HepG2 (cell line): ENCODE data around the gene VEGFA. TPM values are rescaled to one million over a fixed set of nuclear protein-coding genes. Genes with fewer than 3 reads are reported as not detected.

Experiments used
- ELF3 ChIP-seq: IDR thresholded peaks from 2 replicates; pipeline ENCODE4 v1.6.1; 2016; ENCODE audit warnings: missing genetic modification reagents, missing compliant biosample characterization
- GABPB1 ChIP-seq: IDR thresholded peaks from 2 replicates; pipeline ENCODE4 v1.6.1; 2016; ENCODE audit warnings: mild to moderate bottlenecking, missing genetic modification reagents, moderate library complexity, missing compliant biosample characterization
- NFE2 ChIP-seq: sonication (generic); formaldehyde crosslinking; IDR thresholded peaks from 2 replicates; pipeline ENCODE4 v1.4.0; 2020; ENCODE audit warnings: missing genetic modification reagents
- RARA ChIP-seq: IDR thresholded peaks from 2 replicates; pipeline ENCODE4 v1.6.1; 2016; ENCODE audit warnings: missing genetic modification reagents, missing compliant biosample characterization
- RXRB ChIP-seq: IDR thresholded peaks from 2 replicates; pipeline ENCODE4 v1.6.1; 2016; ENCODE audit warnings: borderline replicate concordance, missing genetic modification reagents, missing compliant biosample characterization
- ZNF230 ChIP-seq: sonication (generic); formaldehyde crosslinking; IDR thresholded peaks from 2 replicates; pipeline ENCODE4 v1.4.0; 2020; ENCODE audit warnings: mild to moderate bottlenecking, missing genetic modification reagents
- ZNF326 ChIP-seq: sonication (generic); formaldehyde crosslinking; IDR thresholded peaks from 2 replicates; pipeline ENCODE4 v1.4.0; 2020; ENCODE audit warnings: missing genetic modification reagents, borderline replicate concordance
- ZNF766 ChIP-seq: sonication (generic); formaldehyde crosslinking; IDR thresholded peaks from 2 replicates; pipeline ENCODE4 v1.5.0; 2020; ENCODE audit warnings: missing genetic modification reagents, borderline replicate concordance
- polyA plus RNA-seq, 8 experiments: library from polyadenylated mRNA; depleted of rRNA in 3 of 8; stranded (reverse) in 7 of 8; unstranded in 1 of 8; fragments of >200 nt; fragmentation: Illumina TruSeq in 4 of 8; extraction: Trizol in 4 of 8; gene quantifications; 2 replicates each; pipeline versions ENCODE4 v1.2.1 to v1.2.3, GENCODE V29; 2011 to 2016; ENCODE audit warnings: low read depth in 4 of 8, missing spikeins in 1 of 8, mixed read lengths in 1 of 8; ENCODE audit not compliant: insufficient read depth in 1 of 8
- total RNA-seq, 5 experiments: library from RNA; depleted of rRNA; stranded (reverse); fragments of >200 nt; fragmentation: Illumina TruSeq; extraction: Trizol; gene quantifications; 2 replicates each; pipeline ENCODE4 v1.2.3, GENCODE V29; 2016; ENCODE audit warnings: low read depth in 1 of 5
- TF ChIP-seq, protein P1 (sequence below): sonication (generic); formaldehyde crosslinking; IDR thresholded peaks from 2 replicates; pipeline ENCODE4 v1.9.0; 2022; ENCODE audit warnings: low read depth, missing genetic modification reagents
- TF ChIP-seq, protein P2 (sequence below): IDR thresholded peaks from 2 replicates; pipeline ENCODE4 v1.4.0; 2020; ENCODE audit warnings: mild to moderate bottlenecking, missing genetic modification reagents
- TF ChIP-seq, protein P3 (sequence below): sonication (generic); formaldehyde crosslinking; IDR thresholded peaks from 2 replicates; pipeline ENCODE4 v1.4.0; 2020; ENCODE audit warnings: low read depth, mild to moderate bottlenecking, missing genetic modification reagents
- TF ChIP-seq, protein P4 (sequence below): IDR thresholded peaks from 2 replicates; pipeline ENCODE4 v1.6.1; 2016; ENCODE audit warnings: low read depth, missing genetic modification reagents, missing compliant biosample characterization
- TF ChIP-seq, protein P5 (sequence below): sonication (generic); formaldehyde crosslinking; IDR thresholded peaks from 2 replicates; pipeline ENCODE4 v1.5.0; 2020; ENCODE audit warnings: mild to moderate bottlenecking, missing genetic modification reagents, moderate library complexity

Gene VEGFA
- total and polyA plus RNA-seq, 2 of the 13 experiments (the other 11 are each of a cell fraction or from before 2014, with no cell fraction given), result 68.1 to 629 TPM

DNA sequence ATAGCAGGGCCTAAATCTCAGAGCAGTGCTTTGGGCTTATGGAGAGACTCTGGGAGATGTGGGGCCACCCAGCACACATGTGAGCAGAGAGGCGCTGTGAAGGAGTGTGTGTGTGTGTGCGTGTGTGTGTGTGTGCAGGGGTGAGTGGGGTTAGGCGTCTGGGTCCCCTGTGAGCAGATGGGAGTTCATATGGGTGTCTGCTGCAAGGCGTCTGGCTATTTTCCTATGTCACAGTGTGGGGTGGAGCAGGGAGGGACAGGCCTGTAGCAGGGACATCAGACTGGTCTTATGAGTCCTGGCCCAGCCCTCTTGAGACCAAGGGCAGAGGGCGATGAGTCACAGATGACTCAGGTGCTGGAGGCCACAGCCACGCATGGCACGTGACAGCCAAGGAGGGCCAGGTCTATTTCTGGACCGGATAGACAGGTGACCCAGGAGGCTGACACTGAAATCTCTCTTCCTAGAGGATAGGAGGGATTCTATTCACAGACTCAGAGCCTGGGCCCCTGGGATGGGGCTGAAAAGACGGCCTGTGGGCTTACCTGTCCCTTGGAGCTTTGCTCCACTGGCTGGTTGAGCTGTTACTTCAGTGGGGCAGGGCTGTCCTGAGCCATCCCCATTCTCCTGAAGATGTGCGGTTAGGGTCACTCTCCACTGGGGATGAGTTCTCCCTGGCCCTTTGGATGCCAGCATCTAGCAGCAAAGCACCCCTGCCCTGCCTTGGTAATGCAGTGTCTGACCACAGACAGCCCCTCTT lies 28.9 kb downstream of the VEGFA start (continued):
- TF ChIP-seq ZNF766 (CRISPR knock-in tag) (0 out of 2 replicates have a peak, but pooled peaks have one; percentile 33), NFE2 (CRISPR knock-in tag) (peak; percentile 60; the same call in 1 of the 2 replicates), GABPB1 (peak; percentile 55), RXRB (peak; percentile 87), ELF3 (peak; percentile 80), ZNF326 (CRISPR knock-in tag) (no peak), ZNF230 (CRISPR knock-in tag) (0 out of 2 replicates have a peak, but pooled peaks have one; percentile 58), RARA (CRISPR knock-in tag) (peak; percentile 89)
- TF ChIP-seq, protein P1, sequence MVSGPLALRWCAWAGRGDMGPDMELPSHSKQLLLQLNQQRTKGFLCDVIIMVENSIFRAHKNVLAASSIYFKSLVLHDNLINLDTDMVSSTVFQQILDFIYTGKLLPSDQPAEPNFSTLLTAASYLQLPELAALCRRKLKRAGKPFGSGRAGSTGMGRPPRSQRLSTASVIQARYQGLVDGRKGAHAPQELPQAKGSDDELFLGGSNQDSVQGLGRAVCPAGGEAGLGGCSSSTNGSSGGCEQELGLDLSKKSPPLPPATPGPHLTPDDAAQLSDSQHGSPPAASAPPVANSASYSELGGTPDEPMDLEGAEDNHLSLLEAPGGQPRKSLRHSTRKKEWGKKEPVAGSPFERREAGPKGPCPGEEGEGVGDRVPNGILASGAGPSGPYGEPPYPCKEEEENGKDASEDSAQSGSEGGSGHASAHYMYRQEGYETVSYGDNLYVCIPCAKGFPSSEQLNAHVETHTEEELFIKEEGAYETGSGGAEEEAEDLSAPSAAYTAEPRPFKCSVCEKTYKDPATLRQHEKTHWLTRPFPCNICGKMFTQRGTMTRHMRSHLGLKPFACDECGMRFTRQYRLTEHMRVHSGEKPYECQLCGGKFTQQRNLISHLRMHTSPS (CRISPR knock-in tag), result peak; percentile 66
- TF ChIP-seq, protein P2, sequence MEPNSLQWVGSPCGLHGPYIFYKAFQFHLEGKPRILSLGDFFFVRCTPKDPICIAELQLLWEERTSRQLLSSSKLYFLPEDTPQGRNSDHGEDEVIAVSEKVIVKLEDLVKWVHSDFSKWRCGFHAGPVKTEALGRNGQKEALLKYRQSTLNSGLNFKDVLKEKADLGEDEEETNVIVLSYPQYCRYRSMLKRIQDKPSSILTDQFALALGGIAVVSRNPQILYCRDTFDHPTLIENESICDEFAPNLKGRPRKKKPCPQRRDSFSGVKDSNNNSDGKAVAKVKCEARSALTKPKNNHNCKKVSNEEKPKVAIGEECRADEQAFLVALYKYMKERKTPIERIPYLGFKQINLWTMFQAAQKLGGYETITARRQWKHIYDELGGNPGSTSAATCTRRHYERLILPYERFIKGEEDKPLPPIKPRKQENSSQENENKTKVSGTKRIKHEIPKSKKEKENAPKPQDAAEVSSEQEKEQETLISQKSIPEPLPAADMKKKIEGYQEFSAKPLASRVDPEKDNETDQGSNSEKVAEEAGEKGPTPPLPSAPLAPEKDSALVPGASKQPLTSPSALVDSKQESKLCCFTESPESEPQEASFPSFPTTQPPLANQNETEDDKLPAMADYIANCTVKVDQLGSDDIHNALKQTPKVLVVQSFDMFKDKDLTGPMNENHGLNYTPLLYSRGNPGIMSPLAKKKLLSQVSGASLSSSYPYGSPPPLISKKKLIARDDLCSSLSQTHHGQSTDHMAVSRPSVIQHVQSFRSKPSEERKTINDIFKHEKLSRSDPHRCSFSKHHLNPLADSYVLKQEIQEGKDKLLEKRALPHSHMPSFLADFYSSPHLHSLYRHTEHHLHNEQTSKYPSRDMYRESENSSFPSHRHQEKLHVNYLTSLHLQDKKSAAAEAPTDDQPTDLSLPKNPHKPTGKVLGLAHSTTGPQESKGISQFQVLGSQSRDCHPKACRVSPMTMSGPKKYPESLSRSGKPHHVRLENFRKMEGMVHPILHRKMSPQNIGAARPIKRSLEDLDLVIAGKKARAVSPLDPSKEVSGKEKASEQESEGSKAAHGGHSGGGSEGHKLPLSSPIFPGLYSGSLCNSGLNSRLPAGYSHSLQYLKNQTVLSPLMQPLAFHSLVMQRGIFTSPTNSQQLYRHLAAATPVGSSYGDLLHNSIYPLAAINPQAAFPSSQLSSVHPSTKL, result peak; percentile 96
- TF ChIP-seq, protein P3, sequence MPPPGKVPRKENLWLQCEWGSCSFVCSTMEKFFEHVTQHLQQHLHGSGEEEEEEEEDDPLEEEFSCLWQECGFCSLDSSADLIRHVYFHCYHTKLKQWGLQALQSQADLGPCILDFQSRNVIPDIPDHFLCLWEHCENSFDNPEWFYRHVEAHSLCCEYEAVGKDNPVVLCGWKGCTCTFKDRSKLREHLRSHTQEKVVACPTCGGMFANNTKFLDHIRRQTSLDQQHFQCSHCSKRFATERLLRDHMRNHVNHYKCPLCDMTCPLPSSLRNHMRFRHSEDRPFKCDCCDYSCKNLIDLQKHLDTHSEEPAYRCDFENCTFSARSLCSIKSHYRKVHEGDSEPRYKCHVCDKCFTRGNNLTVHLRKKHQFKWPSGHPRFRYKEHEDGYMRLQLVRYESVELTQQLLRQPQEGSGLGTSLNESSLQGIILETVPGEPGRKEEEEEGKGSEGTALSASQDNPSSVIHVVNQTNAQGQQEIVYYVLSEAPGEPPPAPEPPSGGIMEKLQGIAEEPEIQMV (CRISPR knock-in tag), result 0 out of 2 replicates have a peak, but pooled peaks have one; percentile 64
- TF ChIP-seq, protein P4, sequence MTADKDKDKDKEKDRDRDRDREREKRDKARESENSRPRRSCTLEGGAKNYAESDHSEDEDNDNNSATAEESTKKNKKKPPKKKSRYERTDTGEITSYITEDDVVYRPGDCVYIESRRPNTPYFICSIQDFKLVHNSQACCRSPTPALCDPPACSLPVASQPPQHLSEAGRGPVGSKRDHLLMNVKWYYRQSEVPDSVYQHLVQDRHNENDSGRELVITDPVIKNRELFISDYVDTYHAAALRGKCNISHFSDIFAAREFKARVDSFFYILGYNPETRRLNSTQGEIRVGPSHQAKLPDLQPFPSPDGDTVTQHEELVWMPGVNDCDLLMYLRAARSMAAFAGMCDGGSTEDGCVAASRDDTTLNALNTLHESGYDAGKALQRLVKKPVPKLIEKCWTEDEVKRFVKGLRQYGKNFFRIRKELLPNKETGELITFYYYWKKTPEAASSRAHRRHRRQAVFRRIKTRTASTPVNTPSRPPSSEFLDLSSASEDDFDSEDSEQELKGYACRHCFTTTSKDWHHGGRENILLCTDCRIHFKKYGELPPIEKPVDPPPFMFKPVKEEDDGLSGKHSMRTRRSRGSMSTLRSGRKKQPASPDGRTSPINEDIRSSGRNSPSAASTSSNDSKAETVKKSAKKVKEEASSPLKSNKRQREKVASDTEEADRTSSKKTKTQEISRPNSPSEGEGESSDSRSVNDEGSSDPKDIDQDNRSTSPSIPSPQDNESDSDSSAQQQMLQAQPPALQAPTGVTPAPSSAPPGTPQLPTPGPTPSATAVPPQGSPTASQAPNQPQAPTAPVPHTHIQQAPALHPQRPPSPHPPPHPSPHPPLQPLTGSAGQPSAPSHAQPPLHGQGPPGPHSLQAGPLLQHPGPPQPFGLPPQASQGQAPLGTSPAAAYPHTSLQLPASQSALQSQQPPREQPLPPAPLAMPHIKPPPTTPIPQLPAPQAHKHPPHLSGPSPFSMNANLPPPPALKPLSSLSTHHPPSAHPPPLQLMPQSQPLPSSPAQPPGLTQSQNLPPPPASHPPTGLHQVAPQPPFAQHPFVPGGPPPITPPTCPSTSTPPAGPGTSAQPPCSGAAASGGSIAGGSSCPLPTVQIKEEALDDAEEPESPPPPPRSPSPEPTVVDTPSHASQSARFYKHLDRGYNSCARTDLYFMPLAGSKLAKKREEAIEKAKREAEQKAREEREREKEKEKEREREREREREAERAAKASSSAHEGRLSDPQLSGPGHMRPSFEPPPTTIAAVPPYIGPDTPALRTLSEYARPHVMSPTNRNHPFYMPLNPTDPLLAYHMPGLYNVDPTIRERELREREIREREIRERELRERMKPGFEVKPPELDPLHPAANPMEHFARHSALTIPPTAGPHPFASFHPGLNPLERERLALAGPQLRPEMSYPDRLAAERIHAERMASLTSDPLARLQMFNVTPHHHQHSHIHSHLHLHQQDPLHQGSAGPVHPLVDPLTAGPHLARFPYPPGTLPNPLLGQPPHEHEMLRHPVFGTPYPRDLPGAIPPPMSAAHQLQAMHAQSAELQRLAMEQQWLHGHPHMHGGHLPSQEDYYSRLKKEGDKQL (CRISPR knock-in tag), result peak; percentile 48; the same call in 1 of the 2 replicates
- TF ChIP-seq, protein P5, sequence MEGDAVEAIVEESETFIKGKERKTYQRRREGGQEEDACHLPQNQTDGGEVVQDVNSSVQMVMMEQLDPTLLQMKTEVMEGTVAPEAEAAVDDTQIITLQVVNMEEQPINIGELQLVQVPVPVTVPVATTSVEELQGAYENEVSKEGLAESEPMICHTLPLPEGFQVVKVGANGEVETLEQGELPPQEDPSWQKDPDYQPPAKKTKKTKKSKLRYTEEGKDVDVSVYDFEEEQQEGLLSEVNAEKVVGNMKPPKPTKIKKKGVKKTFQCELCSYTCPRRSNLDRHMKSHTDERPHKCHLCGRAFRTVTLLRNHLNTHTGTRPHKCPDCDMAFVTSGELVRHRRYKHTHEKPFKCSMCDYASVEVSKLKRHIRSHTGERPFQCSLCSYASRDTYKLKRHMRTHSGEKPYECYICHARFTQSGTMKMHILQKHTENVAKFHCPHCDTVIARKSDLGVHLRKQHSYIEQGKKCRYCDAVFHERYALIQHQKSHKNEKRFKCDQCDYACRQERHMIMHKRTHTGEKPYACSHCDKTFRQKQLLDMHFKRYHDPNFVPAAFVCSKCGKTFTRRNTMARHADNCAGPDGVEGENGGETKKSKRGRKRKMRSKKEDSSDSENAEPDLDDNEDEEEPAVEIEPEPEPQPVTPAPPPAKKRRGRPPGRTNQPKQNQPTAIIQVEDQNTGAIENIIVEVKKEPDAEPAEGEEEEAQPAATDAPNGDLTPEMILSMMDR (CRISPR knock-in tag), result peak; percentile 21; the same call in 1 of the 2 replicates
